Stimulated activated memory B cell treated with anti-CD40 and anti-IgM and Interleukin-4, amounts not matched to agents 10 μg/mL and 1 μg/mL and 100 μg/mL, for 72 hours (primary cell): Measurements from ENCODE around the gene HOXD1.

Experiments used
- ATAC-seq: fragments of 150-1000 bp; cut with Tn5 transposase; 2 replicates; pipeline ENCODE4 v1.10.0; 2021
- H3K27ac Mint-ChIP-seq: one replicate; pipeline ENCODE4 v1.8.0; 2022; ENCODE audit warnings: mild to moderate bottlenecking, mixed read lengths
- H3K27me3 Mint-ChIP-seq: one replicate; pipeline ENCODE4 v1.8.0; 2022; ENCODE audit warnings: mixed read lengths
- H3K36me3 Mint-ChIP-seq: one replicate; pipeline ENCODE4 v1.8.0; 2022; ENCODE audit warnings: mixed read lengths
- H3K4me1 Mint-ChIP-seq: one replicate; pipeline ENCODE4 v1.8.0; 2022; ENCODE audit warnings: mixed read lengths
- H3K4me3 Mint-ChIP-seq: one replicate; pipeline ENCODE4 v1.8.0; 2022; ENCODE audit warnings: mild to moderate bottlenecking, moderate library complexity, mixed read lengths
- H3K9me3 Mint-ChIP-seq: one replicate; pipeline ENCODE4 v1.8.0; 2022; ENCODE audit warnings: mixed read lengths

HOXD1 gene

DNA sequence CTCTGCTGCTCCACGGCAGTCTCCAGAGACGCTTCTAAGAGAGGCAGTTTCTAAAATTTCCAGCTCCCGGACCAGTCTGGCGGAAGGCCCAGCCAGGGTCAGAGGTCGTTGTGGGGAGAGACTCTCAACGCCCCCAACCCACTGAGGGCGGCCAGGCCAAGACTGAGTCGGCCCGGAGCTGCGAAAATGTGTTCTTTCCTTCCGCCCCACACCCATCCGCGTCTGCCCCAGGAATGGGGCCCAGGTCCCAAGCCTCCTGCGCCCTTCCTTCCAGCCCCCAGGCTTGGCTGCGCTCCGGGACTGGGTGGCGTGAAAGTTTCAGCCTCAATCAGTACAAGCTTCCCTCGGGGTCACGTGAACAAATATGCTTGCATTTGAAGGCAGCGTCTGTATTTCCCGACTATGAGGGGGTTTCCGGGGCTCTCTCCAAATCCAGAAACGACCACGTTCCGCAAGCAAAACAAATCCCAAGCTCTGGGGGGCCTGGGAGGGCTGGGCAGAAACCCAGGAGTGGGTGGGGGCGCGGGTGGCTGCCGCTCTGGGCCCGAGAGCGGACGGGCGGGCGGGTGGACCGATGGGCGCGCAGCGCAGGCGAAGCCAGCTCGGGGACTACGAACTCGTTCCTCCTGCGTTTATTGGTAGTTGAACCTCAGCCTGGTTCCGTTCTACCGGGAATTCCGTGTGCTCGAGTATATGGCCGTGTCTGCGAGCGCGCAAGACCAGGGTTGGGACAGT, 28.1 kb upstream of the HOXD1 start:
- H3K4me3 Mint-ChIP-seq, result no peak overlapping the region

DNA sequence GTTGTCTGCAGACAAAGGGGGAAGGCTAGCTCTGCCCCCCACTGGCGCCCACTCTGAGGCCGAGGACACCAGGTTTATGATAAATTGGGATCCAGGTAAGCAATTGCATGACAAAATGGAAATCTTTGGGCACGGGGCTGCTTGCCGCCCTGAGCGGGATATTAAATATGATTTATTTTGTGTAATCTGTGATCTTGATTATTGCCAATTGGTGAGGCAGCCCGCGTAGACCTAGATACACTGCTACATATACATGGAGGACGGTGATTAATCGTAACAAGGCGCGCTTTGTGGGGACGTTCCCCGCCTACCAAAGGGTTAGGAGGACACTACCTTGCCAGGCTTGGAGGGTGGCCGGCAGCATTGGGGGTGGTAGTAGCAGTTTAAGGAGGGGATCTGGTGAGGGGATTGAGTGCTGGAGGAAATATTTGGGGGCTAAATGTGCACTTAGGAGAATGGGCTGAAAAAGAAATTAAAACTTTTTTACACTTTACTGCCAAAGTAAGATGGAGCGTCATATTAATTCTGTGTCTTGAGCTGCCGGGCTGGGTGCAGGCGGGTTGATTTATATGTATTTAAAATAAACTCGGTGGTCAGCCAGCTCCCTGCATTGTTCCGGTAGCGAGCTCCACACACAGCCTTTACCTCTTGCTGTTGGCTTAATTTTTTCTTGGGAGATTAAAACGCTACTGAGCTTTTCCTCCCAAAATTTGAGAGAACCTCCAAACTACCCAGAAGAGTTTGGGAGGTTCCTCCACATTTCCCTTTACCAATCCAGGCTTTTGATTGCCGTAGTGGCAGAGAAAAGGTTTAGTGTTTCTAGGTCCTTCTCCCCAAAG, 27.3 kb upstream of the HOXD1 start:
- H3K4me3 Mint-ChIP-seq, result no peak overlapping the region
- H3K27ac Mint-ChIP-seq, result no peak overlapping the region
- ATAC-seq, result no peak
- H3K27me3 Mint-ChIP-seq, result peaks cover 93% of the 10 kb centered on the region
- peaks cover 2% of the 10 kb centered on the region for H3K9me3 Mint-ChIP-seq
- no peaks in the 10 kb centered on the region for H3K36me3 Mint-ChIP-seq
- H3K4me1 Mint-ChIP-seq, result peaks cover 13% of the 10 kb centered on the region

More for the DNA sequence above, 28.1 kb upstream of the HOXD1 start:
- peaks cover 93% of the 10 kb centered on the region for H3K27me3 Mint-ChIP-seq
- peaks cover 2% of the 10 kb centered on the region for H3K9me3 Mint-ChIP-seq
- H3K36me3 Mint-ChIP-seq, result no peaks in the 10 kb centered on the region
- ATAC-seq, result no peak
- H3K4me1 Mint-ChIP-seq, result peaks cover 13% of the 10 kb centered on the region
- H3K27ac Mint-ChIP-seq, result no peak overlapping the region

DNA sequence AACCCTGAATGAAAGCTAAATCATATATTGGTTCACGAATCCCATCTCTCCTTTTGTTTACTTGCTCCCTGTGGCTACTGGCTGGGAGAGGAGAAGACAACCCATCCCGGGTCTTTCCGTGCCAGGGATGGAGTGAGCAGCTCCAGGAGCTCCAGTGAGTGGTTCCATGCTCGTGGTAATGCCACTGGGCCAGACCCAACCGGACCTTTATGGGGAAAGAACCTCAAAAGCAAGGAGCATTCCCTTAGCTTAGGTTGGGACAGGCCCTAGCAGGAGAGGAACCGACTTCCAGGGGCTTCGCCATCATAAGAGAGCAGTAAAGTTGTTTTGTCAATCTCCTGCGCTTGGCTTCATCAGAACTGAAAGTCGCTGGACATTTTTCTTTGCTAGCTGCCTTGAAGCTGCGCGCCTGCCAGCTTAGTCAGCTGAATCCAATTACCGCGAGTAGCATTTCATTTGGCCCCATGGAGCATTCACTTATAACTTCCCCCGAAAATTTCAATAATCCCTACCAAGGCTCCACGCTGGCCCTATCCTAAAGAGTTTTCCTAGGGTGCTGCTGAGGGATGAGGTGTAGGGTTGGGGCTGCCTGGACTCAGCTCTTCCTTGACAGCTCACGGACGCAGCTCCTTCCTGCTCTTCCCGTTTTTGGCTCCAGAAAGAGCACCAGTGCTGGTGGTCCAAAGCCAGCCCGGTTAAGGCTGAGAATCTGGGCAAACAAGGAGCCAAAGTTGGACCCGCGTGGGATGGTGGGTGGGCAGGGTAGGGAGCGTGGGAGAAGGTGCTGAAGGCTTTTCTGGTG, 26.4 kb upstream of the HOXD1 start:
- Mint-ChIP-seq H3K27ac (no peak overlapping the region), H3K27me3 (peaks cover 97% of the 10 kb centered on the region)
- ATAC-seq, result no peak

DNA sequence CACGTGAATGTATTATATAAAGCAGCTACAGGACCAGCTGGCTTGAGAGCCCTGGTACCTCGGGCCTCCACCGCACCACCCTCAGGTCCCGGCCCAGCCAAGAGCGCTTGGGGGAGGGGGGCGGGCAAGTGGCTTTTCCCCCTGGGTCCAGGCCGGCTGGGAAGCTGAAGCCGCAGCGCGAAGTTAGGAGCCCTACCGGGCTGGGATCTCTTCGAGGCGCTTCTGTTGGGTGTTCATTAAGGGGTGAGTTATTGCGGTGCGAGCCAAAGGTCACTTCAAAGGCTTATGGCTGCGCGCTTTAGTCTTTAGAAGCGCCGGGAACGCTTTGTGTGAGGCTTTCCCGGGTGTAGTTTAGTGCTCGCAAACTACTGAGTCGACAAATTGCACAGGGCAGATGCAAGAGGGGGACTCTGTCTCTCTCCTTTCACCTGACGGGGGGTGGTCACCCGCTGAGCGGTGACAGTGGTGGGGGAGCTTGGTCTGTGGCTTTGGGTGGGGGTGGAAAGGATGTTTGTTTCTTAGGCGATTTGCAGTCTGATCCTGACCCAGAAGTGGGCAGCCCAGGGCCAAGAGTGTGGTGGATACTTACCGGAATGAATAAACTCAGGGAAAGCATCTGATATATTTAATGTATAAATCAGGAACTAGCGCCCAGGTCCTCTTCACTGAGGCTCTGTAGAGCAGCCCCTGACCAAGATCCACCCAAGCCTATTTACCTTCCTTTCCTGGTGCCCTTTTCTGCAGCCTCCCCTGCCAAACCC, 25.4 kb upstream of the HOXD1 start:
- Mint-ChIP-seq H3K27me3 (peaks cover 97% of the 10 kb centered on the region), H3K36me3 (no peaks in the 10 kb centered on the region), H3K9me3 (peaks cover 2% of the 10 kb centered on the region), H3K4me3 (no peak overlapping the region), H3K4me1 (peaks cover 5% of the 10 kb centered on the region), H3K27ac (no peak overlapping the region)
- ATAC-seq, result no peak

More for the DNA sequence above, 26.4 kb upstream of the HOXD1 start:
- Mint-ChIP-seq H3K4me1 (peaks cover 13% of the 10 kb centered on the region), H3K4me3 (no peak overlapping the region), H3K9me3 (peaks cover 2% of the 10 kb centered on the region), H3K36me3 (no peaks in the 10 kb centered on the region)

DNA sequence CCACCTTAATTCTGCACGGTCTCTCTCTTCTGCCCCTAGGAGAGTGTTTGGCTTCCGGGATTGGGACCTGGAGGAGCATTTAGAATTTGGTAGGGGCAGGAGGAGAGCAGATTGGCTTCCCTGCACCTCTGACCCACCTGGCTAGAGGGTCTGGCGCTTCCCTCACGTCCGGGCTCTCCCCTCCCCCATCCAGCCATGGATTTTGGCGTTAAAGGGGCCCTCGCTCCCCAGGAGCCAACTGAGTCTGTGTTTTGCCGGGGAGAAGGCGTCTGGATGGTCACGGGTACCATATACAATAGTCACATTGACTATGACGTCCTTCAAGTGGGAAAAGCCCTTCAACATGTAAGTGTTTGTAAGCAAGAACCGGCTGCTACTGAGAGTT, 24.8 kb upstream of the HOXD1 start:
- H3K27me3 Mint-ChIP-seq, result peaks cover 96% of the 10 kb centered on the region
- H3K9me3 Mint-ChIP-seq, result peaks cover 2% of the 10 kb centered on the region
- H3K4me3 Mint-ChIP-seq, result no peak overlapping the region
- no peaks in the 10 kb centered on the region for H3K4me1 Mint-ChIP-seq
- H3K27ac Mint-ChIP-seq, result no peak overlapping the region
- H3K36me3 Mint-ChIP-seq, result no peaks in the 10 kb centered on the region
- no peak for ATAC-seq

DNA sequence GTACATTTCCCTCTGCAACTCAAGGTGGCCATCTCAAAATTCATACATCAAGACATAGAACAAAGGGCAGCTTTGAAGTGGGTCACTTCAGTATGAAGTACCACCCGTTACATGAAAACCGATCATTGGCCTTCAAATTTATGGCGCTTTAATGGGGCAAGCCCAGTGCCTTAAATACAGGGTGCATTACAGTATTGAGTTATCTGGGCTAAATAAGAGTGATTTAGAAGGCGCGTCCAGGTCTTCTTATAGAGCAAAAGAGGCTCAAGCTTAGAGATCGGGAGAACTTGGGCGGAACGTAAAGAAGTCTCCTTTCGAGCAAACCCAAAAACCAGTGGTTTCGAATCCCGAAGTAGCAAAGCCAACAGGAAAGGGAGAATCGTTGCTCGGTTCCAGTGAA, 24.3 kb upstream of the HOXD1 start:
- no peak for ATAC-seq
- Mint-ChIP-seq H3K9me3 (peaks cover 2% of the 10 kb centered on the region), H3K4me1 (no peaks in the 10 kb centered on the region), H3K27me3 (peaks cover 96% of the 10 kb centered on the region), H3K36me3 (no peaks in the 10 kb centered on the region), H3K27ac (no peak overlapping the region), H3K4me3 (no peak overlapping the region)

- no peak for ATAC-seq
- no peak overlapping the region for H3K27ac Mint-ChIP-seq
- H3K9me3 Mint-ChIP-seq, result peaks cover 2% of the 10 kb centered on the region
- no peaks in the 10 kb centered on the region for H3K36me3 Mint-ChIP-seq
- H3K4me3 Mint-ChIP-seq, result no peak overlapping the region
- H3K4me1 Mint-ChIP-seq, result no peaks in the 10 kb centered on the region
- H3K27me3 Mint-ChIP-seq, result peaks cover 96% of the 10 kb centered on the region
Observed at GRCh38 chr2:176164611-176165369, 23.7 kb upstream of the HOXD1 start.

GRCh38 chr2:176165370-176166050, 23.0 kb upstream of the HOXD1 start:
- no peak for ATAC-seq

DNA sequence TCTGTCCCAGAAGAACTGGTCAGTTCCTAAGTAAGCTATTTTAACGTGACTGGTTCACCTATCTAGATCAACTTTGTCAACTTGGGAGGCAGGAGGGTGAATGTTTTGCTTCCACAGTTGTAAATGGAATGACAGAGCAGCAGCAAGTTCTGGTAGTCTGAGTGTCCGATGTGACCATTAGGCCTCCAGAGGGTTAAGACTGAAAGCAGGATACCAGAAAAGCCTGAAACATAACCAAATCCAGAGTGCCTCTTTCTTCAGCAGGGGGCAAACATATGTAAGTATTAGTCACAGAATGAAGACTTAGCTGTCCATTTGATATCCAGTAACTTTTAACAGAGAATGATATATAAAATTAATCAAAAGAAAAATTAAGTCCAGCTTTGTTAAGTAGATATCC, 22.2 kb upstream of the HOXD1 start:
- no peaks in the 10 kb centered on the region for H3K4me1 Mint-ChIP-seq
- no peak overlapping the region for H3K27ac Mint-ChIP-seq
- H3K27me3 Mint-ChIP-seq, result peaks cover 96% of the 10 kb centered on the region
- H3K9me3 Mint-ChIP-seq, result peaks cover 2% of the 10 kb centered on the region
- no peak overlapping the region for H3K4me3 Mint-ChIP-seq
- ATAC-seq, result no peak
- H3K36me3 Mint-ChIP-seq, result no peaks in the 10 kb centered on the region

More at GRCh38 chr2:176165370-176166050, 23.0 kb upstream of the HOXD1 start:
- Mint-ChIP-seq H3K9me3 (peaks cover 2% of the 10 kb centered on the region), H3K4me1 (no peaks in the 10 kb centered on the region), H3K27me3 (peaks cover 96% of the 10 kb centered on the region), H3K27ac (no peak overlapping the region), H3K4me3 (no peak overlapping the region), H3K36me3 (no peaks in the 10 kb centered on the region)

- no peak for ATAC-seq
- H3K4me1 Mint-ChIP-seq, result peaks cover 6% of the 10 kb centered on the region
- no peak overlapping the region for H3K27ac Mint-ChIP-seq
- H3K9me3 Mint-ChIP-seq, result peaks cover 2% of the 10 kb centered on the region
- H3K36me3 Mint-ChIP-seq, result no peaks in the 10 kb centered on the region
- no peak overlapping the region for H3K4me3 Mint-ChIP-seq
- peaks cover 96% of the 10 kb centered on the region for H3K27me3 Mint-ChIP-seq
Observed at GRCh38 chr2:176167398-176167797, 21.1 kb upstream of the HOXD1 start.

DNA sequence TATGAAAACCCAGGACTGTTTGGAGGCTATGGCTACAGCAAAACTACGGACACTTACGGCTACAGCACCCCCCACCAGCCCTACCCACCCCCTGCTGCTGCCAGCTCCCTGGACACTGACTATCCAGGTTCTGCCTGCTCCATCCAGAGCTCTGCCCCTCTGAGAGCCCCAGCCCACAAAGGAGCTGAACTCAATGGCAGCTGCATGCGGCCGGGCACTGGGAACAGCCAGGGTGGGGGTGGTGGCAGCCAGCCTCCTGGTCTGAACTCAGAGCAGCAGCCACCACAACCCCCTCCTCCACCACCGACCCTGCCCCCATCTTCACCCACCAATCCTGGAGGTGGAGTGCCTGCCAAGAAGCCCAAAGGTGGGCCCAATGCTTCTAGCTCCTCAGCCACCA, 19.3 kb upstream of the HOXD1 start:
- Mint-ChIP-seq H3K36me3 (no peaks in the 10 kb centered on the region), H3K27me3 (peaks cover 96% of the 10 kb centered on the region), H3K9me3 (peaks cover 1% of the 10 kb centered on the region), H3K4me3 (no peak overlapping the region), H3K4me1 (peaks cover 6% of the 10 kb centered on the region), H3K27ac (no peak overlapping the region)
- ATAC-seq, result no peak

GRCh38 chr2:176169711-176170110, 18.8 kb upstream of the HOXD1 start:
- Mint-ChIP-seq H3K4me3 (no peak overlapping the region), H3K9me3 (no peaks in the 10 kb centered on the region), H3K4me1 (peaks cover 7% of the 10 kb centered on the region), H3K36me3 (no peaks in the 10 kb centered on the region), H3K27me3 (peaks cover 96% of the 10 kb centered on the region), H3K27ac (no peak overlapping the region)
- ATAC-seq, result no peak

GRCh38 chr2:176170602-176171305, 17.7 kb upstream of the HOXD1 start:
- Mint-ChIP-seq H3K9me3 (no peaks in the 10 kb centered on the region), H3K36me3 (no peaks in the 10 kb centered on the region), H3K27me3 (peaks cover 96% of the 10 kb centered on the region), H3K4me3 (no peak overlapping the region), H3K27ac (no peak overlapping the region), H3K4me1 (peaks cover 13% of the 10 kb centered on the region)
- ATAC-seq, result no peak
